Fibroblast of skin of scalp (primary cell): Measurements from ENCODE around the gene INO80E.

Source experiments
- DNase-seq: peaks from one replicate; pipeline ENCODE4 v3.0.0-alpha.2; 2013

INO80E gene

DNA sequence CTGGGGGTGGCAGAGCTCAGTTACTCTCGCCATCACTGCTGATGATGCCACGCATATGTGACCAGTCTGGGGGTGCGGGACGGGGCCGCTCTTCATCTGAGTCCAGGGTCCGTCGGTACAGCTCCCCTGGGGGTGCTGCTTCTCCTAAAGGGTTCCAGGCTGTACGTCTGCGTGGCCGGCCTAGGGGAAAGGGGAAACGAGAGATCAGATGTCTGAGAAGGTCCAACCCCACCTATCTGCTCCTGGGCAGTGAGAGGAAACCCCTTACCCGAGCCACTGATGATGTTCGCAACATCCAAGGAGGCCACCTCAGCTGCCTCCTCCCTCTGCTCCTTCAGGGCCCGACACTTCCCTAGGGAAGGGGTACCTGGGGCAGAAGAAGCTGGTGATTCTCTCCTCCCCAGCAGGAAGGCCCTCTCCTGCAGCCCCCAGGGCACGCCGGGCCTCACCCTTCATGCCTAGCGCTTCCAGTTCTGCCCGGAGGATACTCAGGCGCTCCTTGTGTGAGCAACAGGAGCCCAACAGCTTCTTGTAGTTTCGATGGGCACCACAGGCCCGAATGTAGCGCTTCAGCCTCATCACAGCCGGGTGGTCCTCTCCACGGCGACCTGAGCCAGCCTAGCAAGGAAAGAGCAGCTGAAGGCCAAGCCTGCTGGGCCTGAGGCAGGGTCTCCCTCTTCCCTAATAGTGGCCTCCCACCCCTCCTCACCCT lies 2.7 kb upstream of the INO80E start:
- DNase-seq: no peak

DNA sequence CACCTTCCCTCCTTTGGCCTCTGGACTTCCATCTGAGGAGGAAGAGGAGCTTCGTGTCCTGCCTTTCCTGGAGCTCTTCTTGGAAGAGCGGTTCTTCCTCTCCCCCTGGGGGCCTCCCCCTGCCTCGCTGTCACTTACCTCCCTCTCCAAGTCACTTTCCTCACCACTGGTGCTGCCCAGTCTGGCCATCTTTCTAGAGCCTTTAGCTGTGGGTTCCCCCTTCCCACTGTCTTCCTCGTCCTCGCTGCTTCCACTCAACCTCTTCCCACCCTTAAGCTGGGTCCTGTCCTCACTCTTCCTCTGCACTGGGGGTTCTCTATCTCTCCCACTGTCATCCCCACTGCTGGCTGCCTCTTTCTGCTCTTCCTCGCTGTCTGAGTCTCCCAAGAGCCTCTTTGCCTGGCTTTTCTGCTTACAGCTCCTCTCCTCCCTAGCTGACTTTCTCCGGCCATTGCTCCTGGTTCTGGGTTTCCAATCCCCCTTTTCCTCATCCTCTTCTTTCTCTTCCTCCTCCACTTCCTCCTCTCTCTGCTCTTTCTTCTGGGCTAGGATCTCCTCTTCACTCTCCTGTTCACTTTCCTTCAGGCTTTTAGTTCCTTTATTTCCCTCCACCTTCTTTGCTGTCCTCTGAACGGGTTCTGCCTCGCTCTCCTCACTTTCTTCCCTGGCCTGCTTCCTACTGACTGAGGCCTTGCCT lies 2.0 kb upstream of the INO80E start:
- DNase-seq: no peak

- DNase-seq: peak; percentile 53
Observed at GRCh38 chr16:29994600-29995323, 1.3 kb upstream of the INO80E start.

GRCh38 chr16:29995324-29995910 lies 624 bp upstream of the INO80E start, which contains the start of gene HIRIP3:
TSS of gene HIRIP3 (minus strand) at chr16:29995617. CDS start at chr16:29995605, 12 bp downstream.
- DNase-seq: peak; percentile 84

DNA sequence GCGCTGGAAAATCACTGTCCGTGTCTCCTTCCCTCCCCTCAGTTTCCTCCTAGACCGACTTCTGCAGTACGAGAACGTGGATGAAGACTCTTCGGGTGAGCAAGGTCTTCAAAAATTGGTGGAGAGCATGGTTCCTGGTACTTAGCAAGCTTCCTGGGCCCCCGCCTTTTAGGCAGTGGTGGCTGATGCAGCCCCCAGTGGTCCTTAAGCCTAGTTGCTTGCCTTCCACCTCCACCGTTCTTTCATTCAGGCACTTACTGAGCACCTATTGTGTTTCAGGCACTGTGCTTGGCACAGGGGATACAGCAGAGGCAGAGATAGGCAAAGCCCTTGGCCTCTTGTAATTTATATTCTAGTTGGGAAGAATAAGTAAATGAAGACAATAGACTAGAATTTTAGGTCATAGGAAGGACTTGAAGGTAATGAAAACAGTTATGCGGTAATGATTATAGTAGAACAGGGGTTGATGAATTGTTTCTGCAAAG lies 767 bp downstream of the INO80E start:
- no peak for DNase-seq

DNA sequence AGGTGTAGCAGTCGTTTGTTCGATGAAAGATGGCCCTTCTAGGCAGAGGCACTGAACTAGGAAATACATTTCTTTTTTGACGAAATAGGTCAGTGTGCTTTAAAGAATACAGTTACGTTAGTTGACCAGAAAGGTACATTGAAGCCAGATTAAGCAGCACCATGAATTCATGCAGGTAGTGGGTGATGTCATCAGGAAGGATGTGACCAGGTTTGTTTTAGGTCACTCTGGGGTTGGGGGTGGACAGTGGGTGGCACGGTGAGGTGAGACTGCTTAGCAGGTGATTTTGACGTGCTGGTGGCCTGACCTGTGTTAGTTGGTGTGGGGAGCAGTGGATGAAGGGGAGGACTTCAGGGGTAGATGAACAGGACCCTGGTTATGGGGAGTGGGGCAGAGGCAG lies 3.6 kb downstream of the INO80E start:
- no peak for DNase-seq

DNA sequence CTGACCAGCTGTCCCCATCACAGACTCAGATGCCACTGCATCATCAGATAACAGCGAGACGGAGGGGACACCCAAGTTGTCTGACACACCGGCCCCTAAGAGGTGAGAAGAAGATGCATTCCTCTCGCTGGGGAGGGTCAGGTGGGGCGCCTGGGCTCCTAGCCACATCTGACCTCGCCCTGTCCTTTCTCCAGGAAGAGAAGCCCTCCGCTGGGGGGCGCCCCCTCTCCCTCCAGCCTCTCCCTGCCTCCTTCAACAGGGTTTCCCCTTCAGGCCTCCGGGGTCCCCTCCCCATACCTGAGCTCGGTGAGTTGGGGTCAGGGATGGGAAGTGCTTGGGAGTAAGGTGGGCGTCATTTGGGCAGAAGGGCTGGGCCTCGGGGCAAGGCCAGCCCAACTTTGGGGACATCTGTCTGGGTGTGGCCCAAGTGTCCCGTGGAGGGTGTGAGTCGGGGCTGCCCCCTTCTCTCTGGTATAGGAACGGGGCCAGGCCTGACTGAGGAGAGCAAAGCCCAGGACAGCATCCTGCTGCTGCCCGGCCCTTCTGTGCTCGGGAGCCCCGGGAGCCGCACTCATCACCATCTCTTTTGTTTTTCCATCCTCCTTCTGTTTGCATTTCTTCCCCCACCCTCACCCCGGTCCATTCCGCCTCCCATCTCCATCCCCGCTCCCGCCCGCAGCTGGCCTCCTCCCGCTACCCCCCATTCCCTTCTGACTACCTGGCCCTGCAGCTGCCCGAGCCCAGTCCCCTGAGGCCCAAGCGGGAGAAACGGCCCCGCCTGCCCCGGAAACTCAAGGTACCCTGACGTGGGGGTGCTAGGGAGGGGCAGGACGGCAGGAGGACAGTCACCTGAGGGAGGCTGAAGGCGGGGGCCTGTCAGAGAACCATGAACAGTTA lies 4.9 kb downstream of the INO80E start:
- DNase-seq: no peak

GRCh38 chr16:30002614-30003346 lies 6.7 kb downstream of the INO80E start:
- no peak for DNase-seq

DNA sequence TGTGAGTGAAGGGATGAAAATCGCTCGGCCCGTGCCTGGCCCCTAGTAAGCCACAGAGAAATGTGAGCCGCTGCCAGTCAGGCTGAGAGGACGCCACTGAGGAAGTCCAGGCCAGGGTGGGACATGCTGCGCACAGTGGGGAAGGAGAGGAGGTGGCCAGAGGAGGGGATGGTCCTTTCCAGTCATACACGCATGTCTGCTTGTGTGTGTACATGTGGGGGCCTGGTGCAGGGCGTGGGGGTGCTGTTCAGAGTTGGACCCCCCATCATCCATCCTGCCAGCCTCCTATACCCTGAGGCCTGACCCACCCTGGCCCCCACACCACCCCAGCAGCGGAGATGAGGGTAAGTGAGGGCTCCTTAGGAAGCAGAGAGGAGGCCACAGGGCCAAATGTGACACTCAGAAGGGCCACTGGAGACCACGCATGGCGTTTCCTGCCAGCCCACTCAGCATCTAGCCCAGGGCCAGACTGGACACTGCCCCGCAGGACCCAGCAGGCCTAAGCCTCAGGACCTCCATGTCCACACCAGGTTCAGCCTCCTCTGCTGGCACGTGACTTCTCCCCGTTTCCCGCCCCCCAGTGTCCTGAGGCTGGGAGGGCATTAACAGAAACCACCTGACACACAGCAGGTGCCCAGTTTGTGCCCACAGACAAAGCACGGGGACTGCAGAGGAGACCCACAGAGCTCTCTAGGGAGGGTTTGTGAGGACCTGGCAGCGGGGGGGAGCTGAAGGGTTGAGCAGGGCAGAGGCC lies 7.8 kb downstream of the INO80E start:
- no peak for DNase-seq

DNA sequence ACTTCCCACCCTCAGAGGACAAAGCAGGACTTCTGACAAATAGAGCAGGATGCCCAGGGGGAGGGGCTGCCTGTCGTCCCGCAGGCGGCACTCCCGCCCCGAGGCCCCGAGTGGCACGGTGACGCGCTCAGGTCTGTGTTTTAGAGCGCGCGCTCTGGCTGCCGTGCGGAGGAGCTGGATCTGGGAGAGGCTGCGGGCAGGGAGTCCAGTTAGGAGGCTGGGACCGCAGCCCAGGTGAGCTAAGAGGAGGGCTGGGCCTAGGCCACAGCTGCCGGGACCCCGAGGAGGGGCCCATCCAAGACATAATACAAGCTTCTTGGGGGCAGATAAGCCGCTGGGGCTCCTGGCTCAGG lies 8.4 kb downstream of the INO80E start:
- DNase-seq: no peak

- no peak for DNase-seq
Observed at GRCh38 chr16:30004811-30005242, 8.8 kb downstream of the INO80E start.

GRCh38 chr16:30005341-30006094 lies 9.5 kb downstream of the INO80E start:
- peak; percentile 50 for DNase-seq

DNA sequence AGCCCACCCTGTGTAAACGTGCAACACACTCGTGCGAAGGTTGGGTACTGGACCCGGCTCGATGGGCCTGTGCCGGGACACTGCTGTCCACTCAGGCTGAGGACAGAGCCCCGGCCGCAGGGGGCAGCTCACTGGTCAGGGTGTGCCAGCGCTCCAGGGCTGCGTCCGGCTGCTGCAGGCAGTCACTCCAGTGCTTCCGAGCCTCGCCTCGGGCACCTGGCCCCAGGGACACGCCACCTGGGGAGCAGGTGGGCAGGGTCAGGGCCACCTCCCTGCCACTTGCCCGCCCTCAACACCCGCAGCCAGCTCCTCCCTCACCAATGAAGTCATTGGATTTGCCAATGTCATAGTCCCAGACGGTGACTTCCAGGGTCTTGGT lies 10.0 kb downstream of the INO80E start:
- no peak for DNase-seq

DNA sequence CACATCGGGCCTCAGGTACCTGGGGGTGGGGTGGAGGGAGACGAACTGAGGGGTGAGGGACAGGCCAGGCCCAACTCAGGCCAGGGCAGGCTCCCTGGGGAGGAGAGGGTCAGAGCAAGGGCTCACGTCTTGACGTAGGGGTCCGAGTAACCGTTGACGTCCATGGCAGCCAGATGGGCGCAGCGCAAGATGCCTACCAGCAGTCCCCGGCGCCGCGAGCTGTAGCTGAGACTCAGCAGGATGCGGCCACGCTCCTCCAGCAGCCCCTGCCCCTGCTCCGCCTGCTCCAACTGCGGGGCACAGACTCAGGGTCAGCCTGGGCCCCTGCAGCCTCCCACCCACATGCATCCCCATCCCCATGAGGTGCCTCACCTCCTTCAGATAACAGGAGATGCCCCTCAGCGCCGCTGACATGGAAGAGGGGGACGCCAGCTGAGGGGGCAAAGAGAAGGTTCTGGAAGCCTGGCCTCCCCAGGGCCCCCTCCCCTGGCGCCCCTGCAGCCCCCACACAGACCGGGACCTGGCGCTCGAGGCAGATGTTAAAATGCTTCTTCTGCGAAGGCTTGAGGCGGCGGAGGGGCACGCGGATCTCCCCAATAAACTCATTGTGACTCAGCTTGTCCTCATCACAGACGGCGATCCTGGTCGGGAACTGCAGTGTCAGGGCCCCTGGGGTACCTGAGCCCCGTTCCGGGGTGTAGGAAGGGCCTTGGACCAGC lies 10.8 kb downstream of the INO80E start:
- DNase-seq: no peak

DNA sequence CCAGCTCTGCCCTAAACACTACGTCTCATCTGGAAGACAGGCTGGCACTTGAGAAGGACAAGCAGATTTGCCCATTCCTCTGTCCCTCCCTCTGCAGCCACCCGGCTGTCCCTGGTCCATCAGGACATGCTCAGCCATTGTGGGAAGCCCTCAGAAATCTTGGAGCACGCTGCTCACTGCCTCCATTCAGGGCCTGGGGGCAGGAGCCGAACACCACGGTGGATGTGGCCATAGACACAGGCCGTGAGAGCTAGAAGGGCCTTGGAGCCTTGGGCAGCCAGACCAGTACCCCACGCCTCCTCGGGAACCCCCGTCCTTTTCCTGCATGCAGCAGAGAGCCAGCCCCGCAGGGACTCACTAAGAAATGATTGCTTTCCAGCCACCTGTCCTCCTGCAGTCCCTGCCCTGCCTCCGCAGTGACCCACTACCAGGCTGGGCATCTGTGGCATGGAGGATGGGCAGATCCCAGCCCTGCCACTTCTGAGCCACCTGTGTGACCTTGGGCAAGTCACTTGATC lies 11.4 kb downstream of the INO80E start:
- DNase-seq: no peak

GRCh38 chr16:30009085-30009862 lies 13.2 kb downstream of the INO80E start:
- DNase-seq: no peak

DNA sequence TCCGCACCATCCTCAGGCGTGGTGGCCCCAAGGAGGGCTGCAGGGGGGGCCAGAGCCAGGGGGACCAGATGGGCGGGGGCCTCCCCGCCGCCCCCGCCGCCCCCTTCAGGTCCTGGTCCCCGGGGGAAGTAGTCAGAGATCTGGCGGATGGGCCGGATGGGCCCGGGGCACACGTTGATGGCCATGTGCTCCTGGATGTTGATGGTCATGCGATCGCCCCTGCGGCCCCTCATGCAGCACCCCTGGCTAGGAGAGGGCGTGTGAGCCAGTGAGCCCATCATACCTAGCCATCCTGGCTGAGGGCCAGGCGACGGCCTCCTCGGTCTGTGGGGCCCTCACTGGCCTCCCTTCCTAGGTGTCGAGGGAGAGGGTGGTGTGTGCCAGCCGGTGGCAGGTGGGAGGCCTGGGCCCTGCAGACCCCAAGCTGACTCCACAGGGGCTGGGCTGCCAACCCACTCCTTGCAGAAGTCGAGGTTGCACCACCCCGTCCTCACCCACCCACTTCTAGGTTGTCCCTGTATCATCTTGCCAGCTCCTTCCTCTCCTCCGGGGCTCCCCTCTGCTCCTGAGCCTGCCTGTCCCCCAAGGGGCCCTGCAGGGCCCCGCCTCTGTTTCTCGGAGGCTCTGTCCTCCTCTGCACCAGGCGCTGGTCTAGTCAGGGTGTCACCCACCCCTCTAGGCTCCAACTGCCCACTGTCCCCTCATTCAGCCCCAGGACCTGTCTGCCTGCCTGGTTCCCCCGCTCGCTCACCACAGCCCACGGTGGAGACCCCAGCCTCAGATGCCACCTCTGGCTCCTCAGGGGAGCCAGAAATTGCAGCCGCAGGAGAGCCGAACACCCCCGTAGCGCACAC lies 14.2 kb downstream of the INO80E start:
- no peak for DNase-seq
